Smooth muscle cell (in vitro differentiated cells): ENCODE data around the gene TPP2. TPM values are rescaled to one million over a fixed set of nuclear protein-coding genes. Genes with fewer than 3 reads are reported as not detected.

Source experiments
- DNase-seq: peaks from one replicate; lab custom pipeline; 2025; ENCODE audit not compliant: unreplicated experiment; lab: John Stamatoyannopoulos, UW
- H2AFZ ChIP-seq: fragments of 200-600 bp; sonication (generic); 2 replicates; pipeline ENCODE4 v1.6.0; 2016; ENCODE audit warnings: antibody characterized with exemption, low read depth, mild to moderate bottlenecking
- H3F3A ChIP-seq: fragments of 200-600 bp; sonication (generic); 2 replicates; pipeline ENCODE4 v1.6.0; 2017; ENCODE audit warnings: antibody characterized with exemption, low read depth
- H3K27ac ChIP-seq: fragments of 200-600 bp; sonication (generic); 2 replicates; pipeline ENCODE4 v1.5.1; 2016; ENCODE audit warnings: low read depth, mild to moderate bottlenecking
- H3K27me3 ChIP-seq: fragments of 200-600 bp; sonication (generic); 2 replicates; pipeline ENCODE4 v1.6.1; 2016; ENCODE audit warnings: low read depth, mild to moderate bottlenecking
- H3K36me3 ChIP-seq: fragments of 200-600 bp; sonication (generic); 2 replicates; pipeline ENCODE4 v1.5.1; 2016; ENCODE audit warnings: low read depth
- H3K4me1 ChIP-seq: fragments of 200-600 bp; sonication (generic); 2 replicates; pipeline ENCODE4 v1.5.1; 2016; ENCODE audit warnings: low read depth
- H3K4me2 ChIP-seq: fragments of 200-600 bp; sonication (generic); 2 replicates; pipeline ENCODE4 v1.6.0; 2016; ENCODE audit warnings: mild to moderate bottlenecking
- H3K4me3 ChIP-seq: fragments of 200-600 bp; sonication (generic); 2 replicates; pipeline ENCODE4 v1.5.1; 2016; ENCODE audit warnings: mild to moderate bottlenecking
- H3K79me2 ChIP-seq: fragments of 200-600 bp; sonication (generic); 2 replicates; pipeline ENCODE4 v1.6.0; 2016; ENCODE audit warnings: low read depth, mild to moderate bottlenecking
- H3K9ac ChIP-seq: fragments of 200-600 bp; sonication (generic); 2 replicates; pipeline ENCODE4 v1.6.0; 2016; ENCODE audit warnings: low read depth
- H3K9me3 ChIP-seq: fragments of 200-600 bp; sonication (generic); replicated peaks from 2 replicates; pipeline ENCODE4 v1.5.1; 2016; ENCODE audit warnings: low read depth
- H4K20me1 ChIP-seq: fragments of 200-600 bp; sonication (generic); 2 replicates; pipeline ENCODE4 v1.6.0; 2016; ENCODE audit warnings: low read depth
- WGBS: methylation state at CpG from one replicate; pipeline ENCODE4 v1.1.7; 2016; ENCODE audit warnings: low lambda C conversion rate; 5-methylcytosine and 5-hydroxymethylcytosine counted together
- polyA plus RNA-seq: library from polyadenylated mRNA; unstranded; fragments of >200 nt; fragmentation: Nextera tagmentation; extraction: Ambion mirVana; gene quantifications from 2 replicates; pipeline ENCODE4 v1.2.1, GENCODE V29; 2016
- total RNA-seq: library from RNA; depleted of rRNA; stranded (reverse); fragments of >200 nt; gene quantifications from 2 replicates; pipeline ENCODE4 v1.2.3, GENCODE V29; 2014
- TF ChIP-seq, protein P1 (sequence below): fragments of 200-600 bp; sonication (generic); IDR thresholded peaks from 2 replicates; pipeline ENCODE4 v1.5.1; 2017; ENCODE audit warnings: borderline replicate concordance, mild to moderate bottlenecking, antibody characterized with exemption; ENCODE audit not compliant: insufficient read depth, poor library complexity, severe bottlenecking

TPP2 gene
- total and polyA plus RNA-seq, 2 experiments from 2014 or later, result 13.0 to 38.7 TPM

DNA sequence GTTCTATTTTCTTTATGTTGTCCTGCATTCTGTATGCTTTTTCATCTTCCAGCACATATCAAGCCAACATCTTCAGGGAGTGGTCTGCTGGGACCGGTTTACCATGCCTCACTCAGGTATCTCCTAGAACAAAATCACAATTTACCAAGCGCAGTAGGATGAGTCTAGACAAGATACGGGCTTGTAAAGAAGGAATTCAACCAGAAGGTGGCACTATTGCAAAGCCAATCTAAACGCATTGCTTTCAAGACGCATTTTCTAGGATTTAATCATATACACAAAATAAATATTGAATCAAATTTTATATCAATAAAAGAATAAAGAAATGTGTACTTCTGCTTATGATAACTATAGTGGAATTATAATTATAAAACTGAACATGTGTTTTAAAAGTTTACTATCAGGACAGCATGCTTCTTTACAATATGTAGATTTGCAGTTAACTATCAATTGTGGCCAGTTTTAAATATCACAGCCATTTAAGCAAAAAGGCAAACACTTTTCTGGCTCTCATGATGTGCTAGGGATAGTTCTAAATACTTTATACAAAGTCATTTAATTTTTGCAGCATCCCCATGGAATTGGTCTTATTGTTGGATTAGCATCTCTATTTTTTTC, 16.1 kb upstream of the TPP2 start:
- Histone ChIP-seq H3K4me2 (no peak overlapping the region), H3K4me1 (no peaks in the 10 kb centered on the region), H3K9me3 (no peaks in the 10 kb centered on the region), H3K9ac (no peak overlapping the region), H4K20me1 (no peaks in the 10 kb centered on the region), H3K27ac (no peak overlapping the region), H3K27me3 (peaks cover 19% of the 10 kb centered on the region), H2AFZ (no peak overlapping the region), H3K4me3 (no peak overlapping the region), H3F3A (no peaks in the 10 kb centered on the region), H3K79me2 (no peaks in the 10 kb centered on the region), H3K36me3 (no peaks in the 10 kb centered on the region)
- no peak for DNase-seq
- TF ChIP-seq, protein P1, sequence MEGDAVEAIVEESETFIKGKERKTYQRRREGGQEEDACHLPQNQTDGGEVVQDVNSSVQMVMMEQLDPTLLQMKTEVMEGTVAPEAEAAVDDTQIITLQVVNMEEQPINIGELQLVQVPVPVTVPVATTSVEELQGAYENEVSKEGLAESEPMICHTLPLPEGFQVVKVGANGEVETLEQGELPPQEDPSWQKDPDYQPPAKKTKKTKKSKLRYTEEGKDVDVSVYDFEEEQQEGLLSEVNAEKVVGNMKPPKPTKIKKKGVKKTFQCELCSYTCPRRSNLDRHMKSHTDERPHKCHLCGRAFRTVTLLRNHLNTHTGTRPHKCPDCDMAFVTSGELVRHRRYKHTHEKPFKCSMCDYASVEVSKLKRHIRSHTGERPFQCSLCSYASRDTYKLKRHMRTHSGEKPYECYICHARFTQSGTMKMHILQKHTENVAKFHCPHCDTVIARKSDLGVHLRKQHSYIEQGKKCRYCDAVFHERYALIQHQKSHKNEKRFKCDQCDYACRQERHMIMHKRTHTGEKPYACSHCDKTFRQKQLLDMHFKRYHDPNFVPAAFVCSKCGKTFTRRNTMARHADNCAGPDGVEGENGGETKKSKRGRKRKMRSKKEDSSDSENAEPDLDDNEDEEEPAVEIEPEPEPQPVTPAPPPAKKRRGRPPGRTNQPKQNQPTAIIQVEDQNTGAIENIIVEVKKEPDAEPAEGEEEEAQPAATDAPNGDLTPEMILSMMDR, result peak; percentile 71
- WGBS, result 4% methylated on average over 5 of the region's 5 CpGs

DNA sequence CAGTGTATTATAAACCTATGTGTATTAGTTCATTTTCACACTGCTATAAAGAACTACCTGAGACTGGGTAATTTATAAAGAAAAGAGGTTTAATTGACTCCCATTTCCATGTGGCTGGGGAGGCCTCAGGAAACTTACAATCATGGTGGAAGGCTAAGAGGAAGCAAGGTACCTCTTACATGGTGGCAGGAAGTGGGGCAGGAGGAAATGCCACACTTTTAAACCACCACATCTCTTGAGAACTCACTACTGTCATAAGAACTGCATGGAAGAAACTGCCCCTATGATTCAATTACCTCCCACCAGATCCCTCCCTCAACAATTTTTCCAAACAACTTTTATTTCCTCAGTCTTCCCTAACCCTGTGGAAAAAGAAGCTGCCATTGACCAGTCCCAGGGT, 14.5 kb upstream of the TPP2 start:
- Histone ChIP-seq H3K4me2 (no peak overlapping the region), H3K9me3 (no peaks in the 10 kb centered on the region), H3K9ac (no peak overlapping the region), H3K4me1 (no peaks in the 10 kb centered on the region), H4K20me1 (no peaks in the 10 kb centered on the region), H3F3A (no peaks in the 10 kb centered on the region), H3K79me2 (no peaks in the 10 kb centered on the region), H3K27me3 (peaks cover 19% of the 10 kb centered on the region), H3K36me3 (no peaks in the 10 kb centered on the region), H3K4me3 (no peak overlapping the region), H3K27ac (no peak overlapping the region), H2AFZ (no peak overlapping the region)
- TF ChIP-seq, protein P1, result no peak
- no peak for DNase-seq

DNA sequence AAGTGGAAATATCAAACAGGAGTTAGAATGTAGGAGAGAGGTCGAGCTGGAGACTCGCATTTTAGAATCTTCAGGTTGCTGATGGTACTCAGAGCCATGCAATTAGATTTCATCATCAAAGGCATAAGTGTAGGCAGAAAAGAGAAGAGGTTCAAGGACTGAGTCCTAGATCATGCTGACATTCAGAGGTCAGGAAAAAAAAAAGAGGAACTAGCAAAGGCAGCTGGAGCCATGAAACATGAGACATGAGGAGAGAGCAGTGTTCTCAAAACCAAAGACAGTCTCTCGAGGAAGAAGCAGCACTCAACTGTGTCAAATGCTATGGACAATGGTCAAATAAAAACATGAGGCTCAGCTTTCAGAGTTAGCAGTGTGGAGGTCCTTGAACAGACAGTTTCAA, 12.4 kb upstream of the TPP2 start:
- Histone ChIP-seq H3K9ac (no peak overlapping the region), H2AFZ (no peak overlapping the region), H3K4me3 (no peak overlapping the region), H3K4me1 (no peaks in the 10 kb centered on the region), H3K27me3 (peaks cover 19% of the 10 kb centered on the region), H3K4me2 (no peak overlapping the region), H3F3A (no peaks in the 10 kb centered on the region), H4K20me1 (no peaks in the 10 kb centered on the region), H3K27ac (no peak overlapping the region), H3K79me2 (no peaks in the 10 kb centered on the region), H3K9me3 (no peaks in the 10 kb centered on the region), H3K36me3 (no peaks in the 10 kb centered on the region)
- 78% methylated on average over 3 of the region's 3 CpGs for WGBS
- TF ChIP-seq, protein P1, result no peak
- DNase-seq, result no peak

GRCh38 chr13:102586615-102587014, 10.2 kb upstream of the TPP2 start:
- Histone ChIP-seq H3F3A (no peaks in the 10 kb centered on the region), H3K79me2 (no peaks in the 10 kb centered on the region), H3K27ac (no peak overlapping the region), H3K36me3 (no peaks in the 10 kb centered on the region), H2AFZ (no peak overlapping the region), H3K4me3 (no peak overlapping the region), H3K4me1 (no peaks in the 10 kb centered on the region), H3K9ac (no peak overlapping the region), H4K20me1 (no peaks in the 10 kb centered on the region), H3K27me3 (peaks cover 19% of the 10 kb centered on the region), H3K4me2 (no peak overlapping the region), H3K9me3 (no peaks in the 10 kb centered on the region)
- TF ChIP-seq, protein P1, result no peak
- 86% methylated on average over 3 of the region's 3 CpGs for WGBS
- DNase-seq, result no peak
